DMS 273 (cell line): ENCODE data around the gene GNB1L.
"Not testable (repeated sequence)": the region's sequence is repeated elsewhere in the genome, so short reads cannot be mapped to it uniquely, and the experiment has no call there.

Experiments
- DNase-seq: peaks from one replicate; lab custom pipeline; 2025; ENCODE audit not compliant: unreplicated experiment; lab: John Stamatoyannopoulos, UW

The GNB1L gene

DNA sequence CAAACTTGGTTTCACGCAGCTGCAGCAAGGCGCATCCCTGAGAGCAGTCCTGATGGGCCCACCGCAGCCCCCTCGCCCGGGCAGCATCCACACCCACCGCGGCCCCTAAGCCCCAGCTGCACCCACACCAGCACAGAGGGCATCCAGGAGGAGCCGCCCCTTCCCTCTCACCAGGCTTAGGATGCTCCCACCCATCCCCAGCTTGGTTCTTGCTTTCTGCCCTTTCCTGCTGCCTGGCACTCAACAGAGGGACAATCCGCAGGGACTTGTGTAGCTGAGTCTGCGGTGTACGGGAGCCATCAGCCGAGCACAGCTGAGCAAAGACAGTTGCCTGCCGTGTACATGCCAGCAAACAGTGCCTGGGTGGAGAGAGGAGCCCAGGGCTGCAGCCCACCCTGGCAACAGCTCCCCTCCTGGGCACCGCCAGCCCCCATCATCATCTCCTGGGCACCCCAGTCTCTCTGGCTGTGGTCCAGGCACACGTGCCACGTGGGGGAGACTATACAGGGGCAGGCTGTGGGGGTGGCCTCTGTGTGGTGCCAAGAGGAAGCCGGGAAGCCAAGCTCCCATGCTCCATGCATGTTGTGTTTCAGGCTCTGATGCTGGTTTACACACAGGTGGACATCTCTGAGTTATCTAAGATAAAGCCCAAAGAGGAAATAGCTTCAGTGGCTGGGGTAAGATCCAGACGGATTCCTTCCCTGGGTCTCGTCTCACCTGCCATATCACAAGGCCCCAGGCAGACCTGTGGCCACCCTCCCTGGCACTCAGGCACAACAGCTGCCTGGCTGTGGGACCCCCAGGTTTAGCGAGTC is 36.0 kb upstream of the GNB1L start:
- no peak for DNase-seq

GRCh38 chr22:19889951-19890350 is 35.3 kb upstream of the GNB1L start:
- DNase-seq, result no peak

DNA sequence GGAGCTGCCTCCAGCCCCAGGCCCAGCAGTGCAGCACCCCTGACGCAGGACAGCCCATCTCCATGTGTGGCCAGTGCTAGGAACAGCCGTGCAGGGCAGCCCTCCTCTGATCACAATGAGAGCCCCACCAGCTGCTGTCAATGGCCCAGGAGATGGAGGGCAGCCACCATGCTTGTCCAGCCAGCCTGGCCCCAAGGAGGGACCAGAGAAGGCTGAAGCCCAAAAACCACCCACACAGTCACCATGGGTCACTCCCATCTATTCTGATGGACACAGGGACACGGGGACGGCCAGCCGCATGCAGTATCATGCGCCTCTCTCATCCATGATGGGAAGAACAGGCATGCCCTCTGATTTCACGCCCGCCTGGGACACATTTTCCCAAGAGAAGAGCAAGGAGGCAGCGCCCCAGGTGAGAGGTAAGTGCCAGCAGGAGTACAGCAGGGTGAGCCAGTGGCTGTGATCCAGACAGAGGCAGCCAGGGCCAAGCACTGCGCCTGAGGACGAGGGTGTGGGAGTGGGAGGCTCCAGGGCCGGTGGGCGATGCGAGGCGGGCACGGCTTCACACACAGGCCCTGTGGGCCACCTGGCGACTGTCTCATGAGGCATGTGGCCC is 33.6 kb upstream of the GNB1L start:
- DNase-seq, result no peak

- DNase-seq, result no peak
These were observed 32.7 kb upstream of the GNB1L start for GRCh38 chr22:19887256-19887985.

DNA sequence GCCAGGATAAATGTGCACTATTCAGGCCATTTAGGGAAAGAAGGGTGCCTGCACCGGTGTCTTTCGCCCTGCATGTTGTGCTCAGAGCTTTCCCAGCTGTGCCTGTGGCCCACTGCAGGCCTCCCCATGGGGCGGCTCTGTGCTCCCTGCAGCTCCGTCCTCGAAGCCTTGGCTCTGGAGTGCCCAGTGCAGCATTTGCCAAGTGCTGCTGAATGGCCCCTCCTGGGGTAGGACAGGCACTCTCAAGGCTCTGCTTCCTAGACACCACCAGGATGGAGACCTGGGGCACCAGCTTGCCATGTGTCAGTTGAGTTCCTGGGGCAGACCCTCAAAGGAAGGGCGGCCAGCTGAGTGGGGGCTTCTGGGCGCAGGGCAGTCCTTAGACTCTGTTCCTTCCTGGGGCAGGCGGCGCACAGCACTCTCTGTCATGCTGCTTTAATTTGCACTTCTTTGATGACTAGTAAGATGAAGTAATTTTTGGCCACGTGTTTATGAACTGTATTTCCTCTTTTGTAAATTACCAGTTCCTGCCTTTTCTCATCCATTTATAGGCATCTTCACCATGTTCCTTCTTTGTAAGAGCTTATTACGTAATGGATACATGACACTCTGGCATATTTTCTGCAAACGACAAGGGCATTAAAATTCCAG is 32.1 kb upstream of the GNB1L start:
- no peak for DNase-seq

- no peak for DNase-seq
These were observed 31.3 kb upstream of the GNB1L start for GRCh38 chr22:19885841-19886592.

DNA sequence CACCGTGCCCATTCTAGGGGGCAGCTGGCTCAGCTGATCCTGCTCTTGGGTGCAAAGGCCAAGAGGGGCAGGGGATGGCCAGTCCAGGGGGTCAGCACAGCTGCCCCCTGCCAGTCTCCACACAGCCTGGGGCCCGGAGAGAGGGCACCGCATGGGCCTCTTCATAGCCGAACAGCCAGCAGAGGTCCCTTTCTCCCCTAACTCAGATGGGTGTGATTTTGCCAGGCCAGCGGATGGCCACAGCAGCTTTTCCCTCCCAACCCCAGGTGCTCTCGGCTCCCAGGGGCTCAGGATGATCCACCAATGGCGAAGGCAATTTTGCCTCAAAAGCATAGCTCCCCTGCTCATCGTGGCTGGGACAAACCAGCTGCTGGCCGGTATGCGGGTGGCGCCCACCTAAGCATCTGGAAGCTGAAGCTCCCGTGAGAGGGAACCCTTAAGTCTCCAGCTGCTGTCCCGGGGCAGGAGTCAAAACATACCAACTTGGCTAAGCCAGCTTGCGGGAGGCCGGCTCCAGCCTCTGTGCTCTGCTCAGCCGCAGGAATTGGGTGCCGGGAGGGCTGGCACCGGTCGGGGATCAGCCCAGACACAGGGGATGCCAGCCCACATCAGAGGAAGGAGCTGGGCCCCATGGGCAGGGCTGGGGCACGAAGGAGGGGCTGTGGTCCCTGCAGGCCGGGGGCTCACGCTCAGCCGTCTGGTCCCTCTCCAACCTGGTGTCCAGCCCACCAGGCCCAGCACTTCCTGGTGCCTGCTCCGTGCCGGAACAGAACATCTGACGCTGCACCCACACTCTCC is 30.5 kb upstream of the GNB1L start:
- peak; percentile 31 for DNase-seq

DNA sequence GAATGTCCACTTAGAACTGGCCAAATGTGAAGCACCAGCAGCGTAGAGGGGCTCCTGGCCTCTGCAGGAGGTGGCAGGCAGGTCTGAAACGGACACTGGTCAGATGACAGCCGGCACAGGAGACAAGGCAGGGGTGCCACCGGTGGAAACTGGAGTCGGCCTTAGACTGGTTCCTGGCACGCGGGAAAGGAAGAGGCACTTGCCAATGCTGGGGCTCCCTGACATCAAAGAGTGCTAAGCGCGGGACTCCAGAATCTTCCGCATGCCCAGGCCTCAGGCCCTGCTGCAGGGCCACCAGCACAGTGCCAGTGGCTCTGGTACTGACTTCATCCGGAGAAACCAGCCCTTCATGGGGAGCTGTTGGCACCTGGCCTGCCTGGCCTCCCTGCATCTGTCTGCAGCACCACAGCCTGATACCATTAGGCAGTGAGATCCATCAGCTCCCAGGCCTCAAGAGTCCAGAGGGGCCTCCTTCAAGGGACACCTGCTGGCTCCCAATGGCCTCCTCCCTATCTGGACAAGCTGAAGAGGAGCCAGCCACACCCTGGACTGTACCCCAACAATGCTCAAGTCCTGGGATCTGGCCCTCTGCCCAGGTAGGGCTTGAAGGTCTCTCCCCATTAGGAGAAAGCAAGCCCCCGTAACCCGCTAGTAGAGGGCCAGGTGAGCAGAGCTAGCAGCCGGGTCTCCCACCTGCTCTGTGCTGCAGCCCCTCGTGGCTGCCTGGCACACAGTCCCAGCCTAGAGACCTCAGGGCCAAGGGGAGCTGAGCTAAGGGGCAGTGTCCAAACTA is 29.7 kb upstream of the GNB1L start:
- no peak for DNase-seq

DNA sequence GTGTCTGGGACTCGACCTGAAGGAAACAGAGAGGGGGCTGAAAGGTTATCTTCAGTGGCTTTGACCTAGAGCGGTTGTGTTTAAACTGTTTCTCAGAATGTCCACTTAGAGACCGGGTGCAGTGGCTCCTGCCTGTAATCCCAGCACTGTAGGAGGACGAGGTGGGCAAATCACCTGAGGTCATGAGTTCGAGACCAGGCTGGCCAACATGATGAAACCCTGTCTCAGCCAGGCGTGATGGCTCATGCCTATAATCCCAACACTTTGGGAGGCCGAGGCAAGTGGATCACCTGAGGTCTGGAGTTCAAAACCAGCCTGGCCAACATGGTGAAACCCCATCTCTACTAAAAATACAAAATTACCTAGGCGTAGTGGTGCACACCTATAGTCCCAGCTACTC is 28.8 kb upstream of the GNB1L start:
- not testable (repeated sequence) for DNase-seq

- DNase-seq, result no peak
These were observed 28.0 kb upstream of the GNB1L start for GRCh38 chr22:19882446-19883381.

DNA sequence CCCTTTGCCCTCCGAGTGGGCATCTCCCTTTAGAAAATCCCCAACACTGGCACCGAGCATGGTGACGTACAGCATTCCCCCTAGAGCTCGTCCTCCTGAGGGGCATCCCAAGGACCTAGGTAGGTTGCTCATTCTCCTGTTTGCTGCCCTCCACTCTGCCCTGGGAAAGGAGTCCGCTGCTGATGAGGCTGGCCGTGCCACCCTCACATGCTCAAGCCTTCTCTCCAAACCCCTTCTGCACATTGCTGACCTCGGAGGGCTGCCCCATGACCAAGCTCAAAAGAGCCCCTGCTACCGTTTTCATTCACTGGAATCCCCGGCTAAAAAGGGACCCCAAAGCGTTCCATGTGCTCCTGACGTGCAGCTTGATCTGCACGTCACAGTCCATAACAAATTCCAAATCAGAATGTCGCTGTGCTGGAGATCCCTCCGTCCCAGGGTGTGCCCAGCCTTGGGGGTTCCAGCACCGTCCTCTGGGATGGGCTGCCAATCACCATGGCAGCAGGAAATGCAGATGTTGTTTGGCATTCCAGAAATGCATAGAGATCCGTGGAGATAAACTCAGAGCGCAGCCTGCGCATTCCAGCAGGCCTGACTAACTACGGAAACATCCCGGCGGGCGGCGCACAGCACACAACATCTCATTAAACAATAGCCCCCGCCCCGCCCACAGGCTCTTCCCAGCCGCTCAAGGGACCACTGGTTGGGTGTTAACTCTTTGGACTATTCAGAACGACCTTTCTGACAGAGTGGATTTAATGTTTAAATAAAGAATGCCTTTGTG is 26.3 kb upstream of the GNB1L start:
- DNase-seq, result peak; percentile 17

DNA sequence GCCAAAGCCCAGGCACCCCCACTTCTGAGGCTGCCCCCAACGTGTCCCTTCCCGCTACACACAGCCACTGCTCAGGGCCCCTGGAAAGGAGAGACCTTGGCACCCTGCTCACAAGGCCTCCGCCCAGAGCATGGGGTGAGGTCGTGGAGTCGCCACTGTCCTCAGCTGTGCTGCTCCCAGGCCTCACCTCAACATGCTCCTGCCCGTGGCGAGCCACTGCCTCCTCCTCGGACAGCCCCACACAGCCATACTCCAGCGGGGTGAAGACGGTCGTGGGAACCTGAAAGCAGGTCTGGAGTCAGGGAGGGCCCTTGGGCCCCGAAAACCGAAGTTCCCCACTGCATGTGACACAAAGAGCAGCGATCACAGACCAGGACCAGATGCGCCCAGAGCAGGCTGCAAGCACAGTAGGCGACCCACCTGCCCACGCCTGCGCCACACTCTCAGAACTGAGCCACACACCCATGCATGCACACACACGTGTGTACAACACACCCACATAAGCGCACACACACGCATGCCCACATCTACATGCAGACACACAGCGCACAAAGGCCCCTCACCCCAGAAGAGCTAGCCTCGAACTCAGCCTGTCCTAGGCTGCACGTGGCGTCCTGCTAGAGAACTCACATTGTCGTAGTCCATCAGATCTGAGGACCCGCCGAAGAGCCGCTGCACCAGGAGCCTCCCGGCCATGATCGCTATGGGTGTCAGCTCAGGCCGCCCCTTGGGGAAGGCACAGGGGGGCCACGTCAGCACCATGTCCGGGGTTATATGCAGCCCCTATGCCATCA is 25.5 kb upstream of the GNB1L start:
- DNase-seq, result no peak

- no peak for DNase-seq
These were observed 24.9 kb upstream of the GNB1L start for GRCh38 chr22:19879643-19879991.

GRCh38 chr22:19879246-19879570 is 24.5 kb upstream of the GNB1L start:
- DNase-seq, result no peak

DNA sequence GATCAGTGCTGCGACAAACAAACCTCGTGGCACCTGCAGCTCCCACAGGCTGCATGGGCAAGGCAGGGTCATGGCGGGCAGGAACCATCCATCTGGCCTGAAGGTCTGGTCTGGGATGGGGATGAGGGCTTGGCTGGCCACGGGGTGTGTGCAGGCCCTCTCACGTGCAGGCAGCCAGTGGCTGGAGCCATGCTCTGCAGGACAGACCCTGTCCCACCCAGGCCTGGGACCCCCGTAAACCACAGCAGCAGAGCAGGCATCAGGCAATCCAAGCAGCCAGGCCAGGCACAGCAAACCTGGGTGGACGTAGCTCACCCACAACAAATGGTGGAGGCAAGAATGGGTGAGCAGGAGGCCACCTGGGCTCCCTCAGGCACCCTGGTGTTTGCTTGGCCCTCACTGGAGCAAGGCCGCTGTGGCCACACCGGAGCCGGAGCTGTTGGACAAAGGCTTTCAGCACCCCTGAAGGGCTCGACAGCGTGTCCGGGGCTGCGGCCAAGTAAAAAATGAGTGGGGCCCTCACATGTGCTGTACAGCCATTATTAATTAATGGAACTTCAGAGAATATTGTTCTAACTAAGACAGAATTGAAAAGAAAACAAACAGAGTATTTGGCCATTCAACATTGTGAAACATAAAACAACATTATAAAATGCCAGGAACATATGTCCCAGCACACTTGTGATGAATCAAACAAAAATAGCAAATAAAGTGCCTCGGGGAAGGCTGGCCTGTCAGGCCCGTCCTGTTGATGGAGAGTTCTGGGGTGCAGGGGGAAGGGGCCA is 24.0 kb upstream of the GNB1L start:
- DNase-seq, result no peak
